Effector memory CD8-positive, alpha-beta T cell (primary cell): ENCODE data around the gene DTNA.

Experiments used
- ATAC-seq: fragments of 150-1000 bp; cut with Tn5 transposase; replicated peaks from 2 replicates; pipeline ENCODE4 v1.10.0; 2021; ENCODE audit warnings: mild to moderate bottlenecking, moderate library complexity
- DNase-seq, 3 experiments: peaks; one replicate each; pipeline ENCODE4 v3.0.0; 2021
- H3K27ac Mint-ChIP-seq, 2 donors: one replicate each; pipeline ENCODE4 v1.8.0; 2022; ENCODE audit warnings: mild to moderate bottlenecking in 2 of 2, mixed read lengths in 2 of 2, moderate library complexity in 2 of 2
- H3K27me3 Mint-ChIP-seq, 2 donors: one replicate each; pipeline ENCODE4 v1.8.0; 2022; ENCODE audit warnings: mixed read lengths in 2 of 2
- H3K36me3 Mint-ChIP-seq: one replicate; pipeline ENCODE4 v1.8.0; 2022; ENCODE audit warnings: mild to moderate bottlenecking, moderate library complexity, mixed read lengths; ENCODE audit not compliant: insufficient read depth
- H3K4me1 Mint-ChIP-seq, 2 donors: one replicate each; pipeline ENCODE4 v1.8.0; 2022; ENCODE audit warnings: low read depth in 2 of 2, mixed read lengths in 2 of 2
- H3K4me3 Mint-ChIP-seq, 2 donors: one replicate each; pipeline ENCODE4 v1.8.0; 2022; ENCODE audit warnings: mild to moderate bottlenecking in 2 of 2, mixed read lengths in 2 of 2, moderate library complexity in 2 of 2
- H3K9me3 Mint-ChIP-seq, 2 donors: one replicate each; pipeline ENCODE4 v1.8.0; 2022; ENCODE audit warnings: mixed read lengths in 2 of 2

Gene DTNA

DNA sequence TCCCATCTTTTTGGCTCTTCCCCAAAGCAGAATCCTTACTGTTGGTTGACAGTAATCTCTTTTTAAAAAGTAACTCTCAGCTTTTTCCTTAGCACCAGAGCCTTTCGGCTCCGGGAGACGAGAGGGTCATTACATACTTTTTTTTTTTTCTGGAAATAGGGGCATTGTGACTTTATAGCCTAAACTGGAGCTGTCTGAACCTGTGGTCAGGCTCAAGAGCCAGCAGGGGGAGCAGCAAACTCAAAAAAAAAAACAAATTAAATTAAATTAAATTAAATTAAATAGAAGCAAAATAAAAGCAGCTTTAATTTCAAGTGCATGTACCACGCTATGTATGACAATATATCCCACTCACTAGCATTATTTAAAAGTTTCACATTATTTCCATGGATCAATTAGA lies 156.6 kb downstream of the DTNA start:
- H3K9me3 Mint-ChIP-seq, result no peaks in the 10 kb centered on the region
- H3K36me3 Mint-ChIP-seq, result no peaks in the 10 kb centered on the region
- H3K4me3 Mint-ChIP-seq, result no peak overlapping the region
- no peak for ATAC-seq
- no peak for DNase-seq
- H3K4me1 Mint-ChIP-seq, result peaks cover 0 to 3% of the 10 kb centered on the region in 2 donors
- no peaks in the 10 kb centered on the region for H3K27me3 Mint-ChIP-seq
- no peak overlapping the region for H3K27ac Mint-ChIP-seq

DNA sequence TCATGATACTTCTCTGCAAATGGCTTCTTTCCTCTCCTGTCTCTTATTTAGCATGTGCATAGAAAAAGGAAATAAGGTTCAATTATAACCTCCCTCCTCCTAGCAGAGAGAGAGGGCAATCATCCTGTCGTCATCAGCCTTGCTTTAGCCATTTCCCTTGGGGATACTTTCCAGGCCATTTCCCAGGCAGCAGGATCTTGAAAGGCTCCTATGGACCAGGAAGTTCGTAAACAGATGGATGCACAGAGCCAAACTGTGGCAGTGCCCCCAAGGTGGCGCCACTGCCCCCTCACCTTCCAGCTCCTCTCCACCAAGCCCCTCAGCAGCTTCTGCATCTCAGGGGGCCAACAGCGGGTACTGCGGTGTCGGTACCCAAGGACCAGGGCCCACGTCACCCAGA lies 157.4 kb downstream of the DTNA start:
- Mint-ChIP-seq H3K4me3 (no peak overlapping the region), H3K4me1 (peaks cover 0 to 3% of the 10 kb centered on the region in 2 donors), H3K36me3 (no peaks in the 10 kb centered on the region), H3K9me3 (no peaks in the 10 kb centered on the region), H3K27ac (no peak overlapping the region), H3K27me3 (no peaks in the 10 kb centered on the region)
- DNase-seq (no peak), ATAC-seq (no peak)

DNA sequence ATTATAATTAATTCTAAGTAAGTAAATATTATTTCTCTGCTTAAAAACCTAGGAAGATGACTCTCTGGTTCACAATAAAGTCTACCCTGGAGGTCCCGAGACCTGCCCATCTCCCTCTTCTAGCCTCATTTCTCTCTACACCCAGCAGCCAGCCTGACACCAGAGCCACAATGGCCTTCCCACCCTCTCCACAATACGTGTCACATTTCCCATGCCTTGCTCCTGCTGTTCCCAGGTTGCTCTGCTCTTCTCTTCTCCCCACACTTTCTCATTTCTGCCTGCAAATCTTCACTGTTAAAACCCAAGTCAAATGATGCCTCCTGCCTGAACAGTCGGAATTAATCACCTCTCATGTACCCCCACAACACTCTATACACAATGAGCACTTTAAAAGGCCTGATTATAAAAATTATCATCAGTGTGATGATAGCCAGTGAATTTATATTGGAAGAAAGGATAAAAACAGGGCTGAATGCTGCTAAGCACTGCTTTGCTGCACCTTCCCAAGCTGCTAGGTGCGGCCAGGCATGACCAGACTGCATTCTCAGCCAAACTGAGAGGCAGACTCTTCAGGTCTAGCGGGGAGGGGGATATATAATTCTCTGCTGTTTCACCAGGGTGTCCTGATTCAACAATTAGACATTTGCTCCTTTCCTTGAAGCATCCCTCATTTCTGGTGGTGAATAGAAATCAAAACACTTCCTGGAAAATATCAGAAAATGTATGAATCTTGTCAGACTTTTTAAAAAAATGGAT lies 160.6 kb downstream of the DTNA start:
- DNase-seq, result no peak
- Mint-ChIP-seq H3K4me3 (no peak overlapping the region), H3K4me1 (peaks cover 0 to 3% of the 10 kb centered on the region in 2 donors), H3K27ac (no peak overlapping the region), H3K9me3 (no peaks in the 10 kb centered on the region), H3K27me3 (peaks cover 0 to under 1% of the 10 kb centered on the region in 2 donors), H3K36me3 (no peaks in the 10 kb centered on the region)
- no peak for ATAC-seq

DNA sequence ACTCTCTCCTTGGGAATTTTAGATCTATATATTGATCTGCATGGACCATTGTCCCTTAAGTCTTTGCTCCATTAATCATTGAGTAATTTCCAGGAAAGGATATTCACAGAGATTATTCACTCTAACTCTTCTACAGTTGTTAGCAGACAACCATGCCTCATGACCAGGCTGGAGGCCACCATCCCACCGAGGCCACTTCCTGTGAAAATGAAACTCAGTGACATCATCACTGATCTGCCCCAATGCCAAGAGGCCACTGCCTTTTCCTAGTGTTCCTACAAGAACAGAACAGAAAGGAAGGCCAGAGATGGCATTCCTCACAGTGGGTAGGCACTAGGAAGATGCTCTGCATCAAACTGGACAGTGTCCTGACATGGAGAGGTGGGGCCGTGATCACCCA lies 161.3 kb downstream of the DTNA start:
- H3K27ac Mint-ChIP-seq, result no peak overlapping the region
- ATAC-seq (no peak), DNase-seq (no peak)
- no peak overlapping the region for H3K4me3 Mint-ChIP-seq
- H3K9me3 Mint-ChIP-seq, result no peaks in the 10 kb centered on the region
- H3K27me3 Mint-ChIP-seq, result peaks cover 0 to 7% of the 10 kb centered on the region in 2 donors
- no peaks in the 10 kb centered on the region for H3K36me3 Mint-ChIP-seq
- peaks cover 0 to 3% of the 10 kb centered on the region in 2 donors for H3K4me1 Mint-ChIP-seq

DNA sequence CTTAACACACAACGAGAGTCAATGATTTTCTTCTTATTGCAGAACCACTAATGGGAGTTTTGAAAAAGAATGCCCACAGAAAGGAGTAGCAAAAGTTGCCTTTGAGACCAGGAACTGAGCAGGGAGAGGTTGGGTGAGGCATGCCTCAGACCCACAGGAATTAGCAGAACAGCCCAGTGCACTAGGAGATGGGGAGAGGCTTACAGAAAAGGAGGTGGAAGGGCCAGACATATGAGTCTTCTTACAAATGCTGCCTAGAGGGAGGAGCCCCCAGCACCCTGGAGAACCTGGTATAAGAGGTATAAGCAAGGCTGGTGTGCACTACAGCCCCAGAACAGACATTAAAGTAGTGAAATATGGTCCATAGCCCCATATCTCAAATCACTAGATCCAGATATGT lies 162.0 kb downstream of the DTNA start:
- Mint-ChIP-seq H3K27me3 (peaks cover 2 to 9% of the 10 kb centered on the region in 2 donors), H3K4me3 (no peak overlapping the region), H3K9me3 (no peaks in the 10 kb centered on the region), H3K4me1 (peaks cover 0 to 3% of the 10 kb centered on the region in 2 donors), H3K27ac (no peak overlapping the region), H3K36me3 (no peaks in the 10 kb centered on the region)
- ATAC-seq, result no peak
- DNase-seq, result no peak

- Mint-ChIP-seq H3K9me3 (no peaks in the 10 kb centered on the region), H3K27me3 (peaks cover 4 to 21% of the 10 kb centered on the region in 2 donors), H3K27ac (no peak overlapping the region), H3K4me1 (peaks cover 0 to 3% of the 10 kb centered on the region in 2 donors), H3K4me3 (no peak overlapping the region), H3K36me3 (no peaks in the 10 kb centered on the region)
- DNase-seq (no peak), ATAC-seq (no peak)
Observed at GRCh38 chr18:34873986-34874580, 164.0 kb downstream of the DTNA start.

- no peak for ATAC-seq
- no peaks in the 10 kb centered on the region for H3K9me3 Mint-ChIP-seq
- H3K36me3 Mint-ChIP-seq, result no peaks in the 10 kb centered on the region
- peaks cover 0 to 3% of the 10 kb centered on the region in 2 donors for H3K4me1 Mint-ChIP-seq
- no peak for DNase-seq
- peaks cover 4 to 25% of the 10 kb centered on the region in 2 donors for H3K27me3 Mint-ChIP-seq
- no peak overlapping the region for H3K27ac Mint-ChIP-seq
- no peak overlapping the region for H3K4me3 Mint-ChIP-seq
Observed at GRCh38 chr18:34875150-34875549, 165.1 kb downstream of the DTNA start.

- no peak overlapping the region for H3K27ac Mint-ChIP-seq
- no peak for ATAC-seq
Observed at GRCh38 chr18:34880403-34880802, 170.3 kb downstream of the DTNA start.

DNA sequence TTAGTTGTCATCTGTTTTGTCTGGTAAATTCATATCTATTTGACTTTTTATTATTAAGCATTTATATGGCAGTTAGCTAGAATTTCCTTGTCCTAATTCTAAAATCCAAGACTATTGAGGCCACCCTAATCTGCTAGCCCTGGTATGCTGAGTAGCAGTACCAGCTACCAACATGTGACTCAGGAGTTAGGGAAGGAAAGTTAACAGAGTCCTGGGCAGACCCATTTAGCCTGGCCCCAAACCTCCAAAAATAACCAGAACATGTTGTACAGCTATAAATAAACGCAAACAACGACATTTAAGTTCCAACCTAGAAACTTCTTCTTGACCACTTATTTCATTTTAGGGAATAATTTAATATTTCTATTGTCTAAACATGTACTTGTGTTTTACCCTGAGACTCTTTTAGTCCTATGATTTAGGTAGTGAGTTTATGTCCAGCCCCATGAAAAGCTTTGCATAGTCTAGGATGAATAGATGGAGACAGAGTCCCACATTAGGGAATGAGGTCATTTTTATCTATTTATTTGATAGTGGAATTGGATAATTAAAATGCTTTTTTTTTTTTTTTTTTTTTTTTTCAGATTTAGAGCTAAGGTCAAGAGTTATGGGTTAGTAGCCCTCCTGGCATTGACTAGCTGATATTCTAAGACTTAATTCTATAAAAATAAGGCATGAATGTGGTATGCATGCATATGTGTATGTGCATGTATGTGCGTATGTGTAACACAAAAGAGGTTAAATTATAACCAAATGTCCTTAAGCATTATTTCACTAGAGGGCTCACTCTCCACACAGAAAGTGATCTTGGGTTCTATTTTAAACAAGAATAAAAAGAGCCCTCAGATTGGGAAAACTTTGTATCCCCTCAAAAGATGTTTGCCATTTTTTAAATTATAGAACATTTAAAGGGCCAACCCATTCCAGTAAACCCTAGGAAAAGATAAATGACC lies 171.1 kb downstream of the DTNA start:
- no peak for ATAC-seq
- H3K36me3 Mint-ChIP-seq, result no peaks in the 10 kb centered on the region
- DNase-seq, result no peak
- H3K9me3 Mint-ChIP-seq, result no peaks in the 10 kb centered on the region
- H3K4me1 Mint-ChIP-seq, result no peaks in the 10 kb centered on the region
- no peak overlapping the region for H3K27ac Mint-ChIP-seq
- H3K27me3 Mint-ChIP-seq, result peaks cover 10 to 30% of the 10 kb centered on the region in 2 donors
- H3K4me3 Mint-ChIP-seq, result no peak overlapping the region

More at GRCh38 chr18:34880403-34880802, 170.3 kb downstream of the DTNA start:
- H3K36me3 Mint-ChIP-seq, result no peaks in the 10 kb centered on the region
- H3K9me3 Mint-ChIP-seq, result no peaks in the 10 kb centered on the region
- DNase-seq, result no peak
- H3K4me1 Mint-ChIP-seq, result no peaks in the 10 kb centered on the region
- H3K4me3 Mint-ChIP-seq, result no peak overlapping the region
- peaks cover 10 to 35% of the 10 kb centered on the region in 2 donors for H3K27me3 Mint-ChIP-seq

DNA sequence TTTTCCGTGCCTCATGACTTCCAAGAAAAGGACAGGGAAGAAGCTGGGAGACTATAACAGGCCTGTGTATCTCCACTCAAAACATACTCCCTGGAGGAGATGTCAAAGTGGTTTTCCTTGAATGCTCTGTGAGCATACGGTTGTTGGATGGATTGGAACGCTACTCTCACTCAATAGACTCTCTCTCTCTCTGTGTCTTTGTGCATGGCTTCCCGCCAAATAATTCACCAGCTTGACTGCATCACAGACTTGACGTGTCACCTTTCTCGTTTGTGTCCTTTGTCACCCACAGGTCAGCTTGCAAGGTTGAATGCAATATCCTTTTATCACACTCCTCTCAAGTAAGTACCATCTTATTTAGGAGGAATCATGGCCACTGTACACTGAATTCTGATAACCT lies 174.3 kb downstream of the DTNA start:
- no peak overlapping the region for H3K27ac Mint-ChIP-seq
- H3K4me1 Mint-ChIP-seq, result no peaks in the 10 kb centered on the region
- no peak for DNase-seq
- no peak for ATAC-seq
- no peak overlapping the region for H3K4me3 Mint-ChIP-seq
- no peaks in the 10 kb centered on the region for H3K9me3 Mint-ChIP-seq
- no peaks in the 10 kb centered on the region for H3K36me3 Mint-ChIP-seq
- H3K27me3 Mint-ChIP-seq, result peaks cover 5 to 14% of the 10 kb centered on the region in 2 donors

DNA sequence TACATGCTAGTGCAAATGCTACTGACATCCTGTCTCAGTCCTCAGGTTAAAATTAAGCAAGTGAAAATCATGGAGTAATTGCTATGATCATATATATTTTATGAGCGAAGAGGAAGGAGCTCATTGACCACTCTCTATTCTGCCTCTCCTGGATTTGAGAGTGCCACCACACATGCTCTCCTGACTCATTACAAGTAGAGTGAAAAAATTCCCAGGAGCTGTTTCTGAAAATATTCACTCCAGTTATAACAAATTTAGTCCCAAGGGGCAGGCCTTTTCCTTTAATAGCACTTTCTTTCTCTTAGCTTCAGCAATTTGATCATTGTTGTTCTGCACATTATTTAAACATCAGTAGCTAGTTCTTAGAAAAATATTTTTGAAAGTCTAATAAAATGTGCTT lies 176.1 kb downstream of the DTNA start:
- DNase-seq (no peak), ATAC-seq (no peak)
- Mint-ChIP-seq H3K27ac (no peak overlapping the region), H3K27me3 (peaks cover 14 to 20% of the 10 kb centered on the region in 2 donors), H3K9me3 (no peaks in the 10 kb centered on the region), H3K36me3 (no peaks in the 10 kb centered on the region), H3K4me3 (no peak overlapping the region), H3K4me1 (no peaks in the 10 kb centered on the region)

DNA sequence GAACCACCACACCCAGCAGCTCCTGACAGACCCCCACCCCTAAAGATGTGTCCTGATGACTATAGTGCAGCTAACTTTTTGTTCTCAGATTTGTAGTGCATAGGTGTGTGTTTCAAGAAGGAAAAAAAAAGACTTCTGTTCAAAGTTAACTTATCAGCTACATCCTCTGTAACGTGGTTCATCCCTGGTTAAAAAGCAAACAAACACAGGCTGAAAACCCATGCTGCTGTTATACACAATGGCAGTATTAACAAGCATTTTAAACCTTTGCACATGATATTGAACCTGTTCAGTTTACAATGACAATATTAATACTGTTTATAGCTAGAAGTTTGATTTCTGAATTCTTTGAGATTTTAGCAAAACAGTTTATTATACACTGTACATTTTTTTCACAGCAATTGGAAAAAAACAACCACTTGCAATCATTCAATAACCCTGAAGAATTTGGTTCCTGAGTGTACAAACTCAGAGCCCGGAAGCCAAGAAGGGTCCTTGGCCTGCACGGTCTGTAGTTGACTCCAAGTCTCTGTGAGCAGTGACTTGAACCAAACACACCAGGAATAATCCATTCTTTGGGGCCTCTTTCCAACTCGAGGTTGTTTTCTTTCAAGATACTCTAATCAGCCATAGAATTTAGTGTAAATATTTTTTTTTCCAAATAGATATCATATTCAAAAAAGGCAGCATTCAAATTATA lies 177.9 kb downstream of the DTNA start:
- no peak overlapping the region for H3K27ac Mint-ChIP-seq
- no peak for ATAC-seq
- peaks cover 27 to 32% of the 10 kb centered on the region in 2 donors for H3K27me3 Mint-ChIP-seq
- H3K36me3 Mint-ChIP-seq, result no peaks in the 10 kb centered on the region
- no peak overlapping the region for H3K4me3 Mint-ChIP-seq
- H3K4me1 Mint-ChIP-seq, result no peaks in the 10 kb centered on the region
- no peaks in the 10 kb centered on the region for H3K9me3 Mint-ChIP-seq
- no peak for DNase-seq

DNA sequence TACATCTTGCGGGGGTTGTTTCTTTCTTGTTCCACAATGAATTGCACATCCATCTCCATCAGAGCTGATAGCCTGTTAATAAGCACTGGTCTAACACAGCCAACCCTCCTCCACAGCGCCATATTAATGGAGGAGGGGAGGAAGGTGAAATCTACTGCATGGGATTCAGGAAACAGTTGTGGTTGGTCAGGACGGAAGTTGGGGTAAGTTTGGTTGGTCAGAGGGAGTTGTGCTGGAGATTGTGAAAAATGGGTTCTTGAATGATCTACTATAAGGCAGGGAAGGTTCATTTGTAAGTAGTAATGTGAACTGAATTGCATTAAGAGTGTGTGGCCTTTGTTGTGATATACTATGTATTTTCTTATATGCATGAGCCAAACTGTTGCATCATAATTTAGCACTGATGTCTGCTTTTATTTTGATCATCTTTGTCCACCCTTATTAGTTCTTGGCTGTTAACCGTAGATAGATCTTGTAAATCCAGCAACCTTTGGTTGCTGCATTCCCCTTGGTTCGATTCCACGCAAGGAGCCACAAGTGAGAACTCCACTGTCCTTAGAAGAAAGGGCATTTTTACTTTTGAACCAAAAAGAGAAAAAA lies 180.5 kb downstream of the DTNA start:
- Mint-ChIP-seq H3K4me3 (no peak overlapping the region), H3K27me3 (peaks cover 40 to 44% of the 10 kb centered on the region in 2 donors), H3K4me1 (no peaks in the 10 kb centered on the region), H3K36me3 (no peaks in the 10 kb centered on the region), H3K27ac (no peak overlapping the region), H3K9me3 (no peaks in the 10 kb centered on the region)
- DNase-seq, result no peak
- no peak for ATAC-seq
